HCEC 1CT (cell line): ENCODE results near the gene RAB40A.
"Not testable (repeated sequence)": the region's sequence is repeated elsewhere in the genome, so short reads cannot be mapped to it uniquely, and the experiment has no call there.

ENCODE experiments used
- DNase-seq: peaks from one replicate; pipeline ENCODE4 v3.0.0-alpha.2; 2017

RAB40A gene

GRCh38 chrX:103520386-103520785, 1.1 kb upstream of the RAB40A start:
- DNase-seq = peak; percentile 75

GRCh38 chrX:103518571-103518970, 718 bp downstream of the RAB40A start:
- no peak for DNase-seq

- peak; percentile 67 for DNase-seq
Measured at GRCh38 chrX:103517246-103517645, 2.0 kb downstream of the RAB40A start.

GRCh38 chrX:103513476-103514108, 5.7 kb downstream of the RAB40A start:
- no peak for DNase-seq

- DNase-seq = no peak
Measured at GRCh38 chrX:103513067-103513466, 6.2 kb downstream of the RAB40A start.

- DNase-seq = no peak
Measured at GRCh38 chrX:103510031-103510430, 9.3 kb downstream of the RAB40A start.

GRCh38 chrX:103503853-103504207, 15.5 kb downstream of the RAB40A start:
- no peak for DNase-seq

GRCh38 chrX:103503163-103503852, 16.0 kb downstream of the RAB40A start:
- no peak for DNase-seq

- no peak for DNase-seq
Measured at GRCh38 chrX:103498786-103499185, 20.5 kb downstream of the RAB40A start.

- DNase-seq = no peak
Measured at GRCh38 chrX:103495786-103496185, 23.5 kb downstream of the RAB40A start.

GRCh38 chrX:103493578-103493977, 25.7 kb downstream of the RAB40A start:
- DNase-seq = not testable (repeated sequence)

- peak; percentile 7 for DNase-seq
Measured at GRCh38 chrX:103489733-103490132, 29.6 kb downstream of the RAB40A start.

- DNase-seq = no peak
Measured at GRCh38 chrX:103488794-103489193, 30.5 kb downstream of the RAB40A start.

GRCh38 chrX:103488332-103488731, 31.0 kb downstream of the RAB40A start:
- DNase-seq = peak; percentile 13

- DNase-seq = no peak
Measured at GRCh38 chrX:103483720-103484119, 35.6 kb downstream of the RAB40A start.

- DNase-seq = no peak
Measured at GRCh38 chrX:103480526-103480925, 38.8 kb downstream of the RAB40A start.

- DNase-seq = peak; percentile 19
Measured at GRCh38 chrX:103477496-103477895, 41.8 kb downstream of the RAB40A start.

GRCh38 chrX:103475381-103475780, 43.9 kb downstream of the RAB40A start:
- peak; percentile 82 for DNase-seq

- not testable (repeated sequence) for DNase-seq
Measured at GRCh38 chrX:103469977-103470376, 49.3 kb downstream of the RAB40A start.

GRCh38 chrX:103467887-103468286, 51.4 kb downstream of the RAB40A start:
- no peak for DNase-seq

- peak; percentile 40 for DNase-seq
Measured at GRCh38 chrX:103467156-103467555, 52.1 kb downstream of the RAB40A start.

- peak; percentile 54 for DNase-seq
Measured at GRCh38 chrX:103464774-103465117, 54.5 kb downstream of the RAB40A start.

GRCh38 chrX:103464072-103464773, 55.1 kb downstream of the RAB40A start:
- peak; percentile 59 for DNase-seq

GRCh38 chrX:103461156-103461555, 58.1 kb downstream of the RAB40A start:
- peak; percentile 34 for DNase-seq
